Fibroblast of lung (primary cell): Measurements from ENCODE around the gene SPATA17. TPM values are rescaled to one million over a fixed set of nuclear protein-coding genes. Genes with fewer than 3 reads are reported as not detected.
A peak's percentile ranks its signal among the peaks of the same experiment; 100 is the strongest.

Experiments
- DNase-seq, 2 donors: peaks; one replicate each; pipeline versions ENCODE4 v3.0.0 to v3.0.0-alpha.2; 2010; ENCODE audit warnings: low read depth in 2 of 2
- H2AFZ ChIP-seq: 2 replicates; pipeline ENCODE4 v1.5.1; 2012; ENCODE audit warnings: low read length, control low read depth, inconsistent platforms
- H3K27ac ChIP-seq: 2 replicates; pipeline ENCODE4 v1.5.1; 2011; ENCODE audit warnings: low read length, control low read depth; ENCODE audit not compliant: insufficient read depth
- H3K27me3 ChIP-seq: 2 replicates; pipeline ENCODE4 v1.5.1; 2011; ENCODE audit warnings: mild to moderate bottlenecking, low read length; ENCODE audit not compliant: control insufficient read depth, insufficient read depth
- H3K36me3 ChIP-seq: 2 replicates; pipeline ENCODE4 v1.5.1; 2011; ENCODE audit warnings: low read length; ENCODE audit not compliant: control insufficient read depth, insufficient read depth
- H3K4me1 ChIP-seq: 2 replicates; pipeline ENCODE4 v1.5.1; 2011; ENCODE audit warnings: low read length; ENCODE audit not compliant: control insufficient read depth, insufficient read depth; ENCODE audit errors: extremely low read depth
- H3K4me2 ChIP-seq: 2 replicates; pipeline ENCODE4 v1.5.1; 2011; ENCODE audit warnings: low read length, control low read depth; ENCODE audit not compliant: insufficient read depth; ENCODE audit errors: extremely low read depth
- H3K4me3 ChIP-seq, 4 experiments: fragments of 200-600 bp in 1 of 4; sonication (generic) in 1 of 4; replicated peaks in 1 of 4; 2 replicates each; pipeline ENCODE4 v1.5.1; 2011 to 2016; ENCODE audit warnings: low read length in 4 of 4, low read depth in 3 of 4, mild to moderate bottlenecking in 3 of 4, control low read depth in 2 of 4, inconsistent platforms in 1 of 4, mixed read lengths in 1 of 4; ENCODE audit not compliant: insufficient read depth in 1 of 4; ENCODE audit errors: control extremely low read depth in 1 of 4
- H3K79me2 ChIP-seq: 2 replicates; pipeline ENCODE4 v1.5.1; 2012; ENCODE audit warnings: mild to moderate bottlenecking, low read length, inconsistent platforms; ENCODE audit not compliant: control insufficient read depth, insufficient read depth
- H3K9ac ChIP-seq: 2 replicates; pipeline ENCODE4 v1.5.1; 2011; ENCODE audit warnings: mild to moderate bottlenecking, low read length, control low read depth; ENCODE audit not compliant: insufficient read depth
- H3K9me3 ChIP-seq: 2 replicates; pipeline ENCODE4 v1.5.1; 2012; ENCODE audit warnings: low read depth, low read length; ENCODE audit not compliant: control insufficient read depth, insufficient read depth
- H4K20me1 ChIP-seq: 2 replicates; pipeline ENCODE4 v1.5.1; 2011; ENCODE audit warnings: low read length; ENCODE audit not compliant: control insufficient read depth, insufficient read depth; ENCODE audit errors: extremely low read depth
- CTCF ChIP-seq, 2 donors: IDR thresholded peaks in 1 of 2; conservative IDR thresholded peaks in 1 of 2; 1 replicate in 1 of 2; 2 replicates in 1 of 2; pipeline ENCODE4 v1.5.1; 2011 to 2012; ENCODE audit warnings: low read length in 2 of 2, control low read depth in 1 of 2, inconsistent platforms in 1 of 2, low read depth in 1 of 2, mild to moderate bottlenecking in 1 of 2
- EZH2 ChIP-seq: IDR thresholded peaks from 2 replicates; pipeline ENCODE4 v1.5.1; 2012; ENCODE audit warnings: low read length, control low read depth, mild to moderate bottlenecking; ENCODE audit errors: missing control alignments
- polyA plus RNA-seq, 2 donors: library from polyadenylated mRNA; depleted of rRNA in 1 of 2; stranded (reverse) in 1 of 2; unstranded in 1 of 2; fragments of >200 nt; gene quantifications; 2 replicates each; pipeline ENCODE4 v1.2.1, GENCODE V29; 2011 to 2012; ENCODE audit warnings: missing spikeins in 1 of 2
- total RNA-seq: library from RNA; depleted of rRNA; stranded (reverse); fragments of >200 nt; gene quantifications from 2 replicates; pipeline ENCODE4 v1.2.1, GENCODE V29; 2014

The SPATA17 gene
- total and polyA plus RNA-seq, 2 donors (not counting 1 experiment from before 2014, with no cell fraction given) = 0.18 to 0.50 TPM

GRCh38 chr1:217876896-217877295 lies 245.8 kb downstream of the SPATA17 start:
- Histone ChIP-seq H3K4me3 (no peak overlapping the region), H3K27me3 (no peaks in the 10 kb centered on the region), H3K4me1 (no peaks in the 10 kb centered on the region), H3K27ac (no peak overlapping the region), H4K20me1 (no peaks in the 10 kb centered on the region), H3K4me2 (no peak overlapping the region), H3K79me2 (no peaks in the 10 kb centered on the region), H3K9ac (no peak overlapping the region), H3K9me3 (no peaks in the 10 kb centered on the region), H3K36me3 (no peaks in the 10 kb centered on the region), H2AFZ (no peak overlapping the region)
- DNase-seq = no peak
- TF ChIP-seq CTCF (conservative IDR thresholded peaks at IDR 0.05 in 1 of 2, IDR thresholded peaks at IDR 0.05 in 1 of 2; ENCODE audit: low read depth in 1 of 2, low read length in 2 of 2) (no peak), EZH2 (no peak)

- peak; percentile 59 to 71 for DNase-seq
- Histone ChIP-seq H3K4me2 (no peak overlapping the region), H3K27ac (no peak overlapping the region), H2AFZ (no peak overlapping the region), H3K36me3 (no peaks in the 10 kb centered on the region), H3K4me1 (no peaks in the 10 kb centered on the region), H3K4me3 (no peak overlapping the region), H4K20me1 (no peaks in the 10 kb centered on the region), H3K79me2 (no peaks in the 10 kb centered on the region), H3K27me3 (no peaks in the 10 kb centered on the region), H3K9ac (no peak overlapping the region), H3K9me3 (no peaks in the 10 kb centered on the region)
- TF ChIP-seq CTCF (conservative IDR thresholded peaks at IDR 0.05 in 1 of 2, IDR thresholded peaks at IDR 0.05 in 1 of 2; ENCODE audit: low read depth in 1 of 2, low read length in 2 of 2) = no peak
- no peak for TF ChIP-seq EZH2
These were observed 250.0 kb downstream of the SPATA17 start for GRCh38 chr1:217881131-217881543.

GRCh38 chr1:217881607-217882332 lies 250.6 kb downstream of the SPATA17 start:
- Histone ChIP-seq H3K27ac (no peak overlapping the region), H3K36me3 (no peaks in the 10 kb centered on the region), H3K27me3 (no peaks in the 10 kb centered on the region), H2AFZ (no peak overlapping the region), H3K9me3 (no peaks in the 10 kb centered on the region), H3K4me1 (no peaks in the 10 kb centered on the region), H3K4me3 (no peak overlapping the region), H3K4me2 (no peak overlapping the region), H3K79me2 (no peaks in the 10 kb centered on the region), H4K20me1 (no peaks in the 10 kb centered on the region), H3K9ac (no peak overlapping the region)
- DNase-seq = peak; percentile 6 to 24
- TF ChIP-seq CTCF (conservative IDR thresholded peaks at IDR 0.05 in 1 of 2, IDR thresholded peaks at IDR 0.05 in 1 of 2; ENCODE audit: low read depth in 1 of 2, low read length in 2 of 2) (no peak), EZH2 (no peak)
